Smooth muscle cell of the pulmonary artery (primary cell): ENCODE measurements around the gene URI1. TPM values are rescaled to one million over a fixed set of nuclear protein-coding genes. Genes with fewer than 3 reads are reported as not detected.

Experiments used
- total RNA-seq: library from RNA; depleted of rRNA; stranded (reverse); fragments of >200 nt; gene quantifications from 2 replicates; pipeline ENCODE4 v1.2.3, GENCODE V29; 2014

Gene URI1, protein sequence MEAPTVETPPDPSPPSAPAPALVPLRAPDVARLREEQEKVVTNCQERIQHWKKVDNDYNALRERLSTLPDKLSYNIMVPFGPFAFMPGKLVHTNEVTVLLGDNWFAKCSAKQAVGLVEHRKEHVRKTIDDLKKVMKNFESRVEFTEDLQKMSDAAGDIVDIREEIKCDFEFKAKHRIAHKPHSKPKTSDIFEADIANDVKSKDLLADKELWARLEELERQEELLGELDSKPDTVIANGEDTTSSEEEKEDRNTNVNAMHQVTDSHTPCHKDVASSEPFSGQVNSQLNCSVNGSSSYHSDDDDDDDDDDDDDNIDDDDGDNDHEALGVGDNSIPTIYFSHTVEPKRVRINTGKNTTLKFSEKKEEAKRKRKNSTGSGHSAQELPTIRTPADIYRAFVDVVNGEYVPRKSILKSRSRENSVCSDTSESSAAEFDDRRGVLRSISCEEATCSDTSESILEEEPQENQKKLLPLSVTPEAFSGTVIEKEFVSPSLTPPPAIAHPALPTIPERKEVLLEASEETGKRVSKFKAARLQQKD
- total RNA-seq: 56.8 and 58.5 TPM in 2 replicates

DNA sequence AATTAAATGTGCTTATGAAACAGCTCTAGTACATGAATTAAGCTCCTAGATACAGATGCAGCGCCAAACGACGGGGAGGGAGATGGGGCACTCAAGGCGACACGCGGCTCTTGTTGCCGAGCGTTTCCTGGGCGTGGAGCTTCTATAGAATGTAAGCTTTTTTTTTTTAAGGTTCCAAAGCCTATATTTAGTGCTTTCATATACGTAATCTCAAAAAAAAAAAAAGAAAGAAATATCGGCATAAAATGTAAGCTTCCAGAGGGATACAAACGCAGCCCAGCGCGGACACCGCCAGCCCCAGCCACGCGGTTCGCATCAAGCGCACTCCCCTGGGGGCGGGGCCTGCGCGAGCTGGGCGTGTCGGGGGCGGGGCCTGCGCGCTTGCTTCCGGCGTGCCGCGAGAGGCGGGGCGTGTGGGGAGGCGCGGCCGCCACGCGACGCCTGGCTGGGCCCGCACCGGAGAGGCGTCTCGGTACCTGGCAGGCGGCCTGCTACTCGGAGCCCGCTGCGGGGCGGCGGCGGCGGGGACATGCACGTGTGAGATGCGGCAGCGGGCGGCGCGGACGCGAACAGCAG, at the start of gene URI1:
Gene URI1 (plus strand): TSS at position 412 of the 576 bp plus-strand sequence. CDS start 309 bp downstream, outside the sequence.

Other genes starting within 250 kb of the URI1 start
- gene C19orf12, start 227.0 kb upstream of the URI1 start, total RNA-seq: 24.5 and 29.3 TPM in 2 replicates
- gene CCNE1, start 130.2 kb upstream of the URI1 start, total RNA-seq: 4.2 TPM in 2 replicates